IMR-90 (cell line): ENCODE data around the gene GLMP. TPM values are rescaled to one million over a fixed set of nuclear protein-coding genes. Genes with fewer than 3 reads are reported as not detected.

ENCODE experiments used
- ATAC-seq: fragments of 200-7000 bp; cut with Tn5 transposase; 2 replicates; pipeline ENCODE4 v1.9.1; 2020; ENCODE audit warnings: low read depth, mild to moderate bottlenecking, moderate library complexity
- BruUV-seq: library from RNA; stranded (reverse); fragments of 400-500 nt; replicated peaks from 2 replicates; lab custom pipeline; 2021; lab: Mats Ljungman, UMichigan
- CTCF ChIA-PET: fragments of 300-600 bp; formaldehyde crosslinking; extraction: SDS; loops from one replicate; lab custom pipeline; 2021; ENCODE audit warnings: antibody characterized with exemption; lab: Yijun Ruan, JAX
- POLR2A ChIA-PET: fragments of 300-600 bp; sonication (Branson Sonifier 250); formaldehyde crosslinking; loops from one replicate; lab custom pipeline; 2022; ENCODE audit warnings: antibody characterized with exemption; ENCODE audit not compliant: unreplicated experiment; lab: Charles Lee
- DNase-seq: peaks from one replicate; pipeline ENCODE4 v3.0.0; 2013
- H2AFZ ChIP-seq: replicated peaks from 2 replicates; pipeline ENCODE3; 2013; ENCODE audit warnings: low read length, mild to moderate bottlenecking; ENCODE audit not compliant: poor library complexity
- H2AK5ac ChIP-seq: 2 replicates; pipeline ENCODE4 v1.6.1; 2013; ENCODE audit warnings: low read depth, low read length, inconsistent platforms
- H2AK9ac ChIP-seq: replicated peaks from 2 replicates; pipeline ENCODE3; 2013; ENCODE audit warnings: mild to moderate bottlenecking, low read depth, low read length, moderate library complexity; ENCODE audit not compliant: poor library complexity
- H2BK120ac ChIP-seq: 2 replicates; pipeline ENCODE4 v1.6.1; 2013; ENCODE audit warnings: low read depth, low read length, inconsistent platforms
- H2BK15ac ChIP-seq: 3 replicates; pipeline ENCODE4 v1.6.1; 2013; ENCODE audit warnings: low read depth, low read length, inconsistent platforms
- H2BK20ac ChIP-seq: 2 replicates; pipeline ENCODE4 v1.6.1; 2013; ENCODE audit warnings: low read depth, mild to moderate bottlenecking, inconsistent platforms, low read length, moderate library complexity
- H2BK5ac ChIP-seq: 2 replicates; pipeline ENCODE4 v1.6.1; 2013; ENCODE audit warnings: mild to moderate bottlenecking, low read depth, low read length, inconsistent platforms; ENCODE audit not compliant: poor library complexity, severe bottlenecking
- H3K14ac ChIP-seq: replicated peaks from 2 replicates; pipeline ENCODE4 v1.6.1; 2013; ENCODE audit warnings: low read depth, low read length, inconsistent platforms
- H3K18ac ChIP-seq: 2 replicates; pipeline ENCODE4 v1.6.1; 2013; ENCODE audit warnings: low read depth, low read length, control low read depth
- H3K23ac ChIP-seq: 2 replicates; pipeline ENCODE4 v1.6.1; 2013; ENCODE audit warnings: low read depth, low read length, inconsistent platforms
- H3K27ac ChIP-seq: 2 replicates; pipeline ENCODE4 v1.5.1; 2013; ENCODE audit warnings: mild to moderate bottlenecking, control low read depth, low read length; ENCODE audit not compliant: insufficient read depth
- H3K27me3 ChIP-seq: 2 replicates; pipeline ENCODE4 v1.6.1; 2013; ENCODE audit warnings: low read length; ENCODE audit not compliant: control insufficient read depth, insufficient read depth
- H3K36me3 ChIP-seq: 2 replicates; pipeline ENCODE4 v1.6.1; 2013; ENCODE audit warnings: low read length, mixed read lengths; ENCODE audit not compliant: control insufficient read depth, insufficient read depth
- H3K4ac ChIP-seq: 2 replicates; pipeline ENCODE4 v1.6.1; 2013; ENCODE audit warnings: low read depth, low read length, inconsistent platforms
- H3K4me1 ChIP-seq: 2 replicates; pipeline ENCODE4 v1.6.1; 2013; ENCODE audit warnings: low read length, mixed read lengths; ENCODE audit not compliant: control insufficient read depth, insufficient read depth
- H3K4me2 ChIP-seq: 2 replicates; pipeline ENCODE4 v1.6.1; 2013; ENCODE audit warnings: low read depth, mild to moderate bottlenecking, control low read depth, low read length, moderate library complexity
- H3K4me3 ChIP-seq: 2 replicates; pipeline ENCODE4 v1.5.1; 2013; ENCODE audit warnings: low read depth, mild to moderate bottlenecking, control low read depth, low read length, moderate library complexity; ENCODE audit not compliant: insufficient read depth
- H3K56ac ChIP-seq: 2 replicates; pipeline ENCODE4 v1.6.1; 2013; ENCODE audit warnings: low read length, inconsistent platforms; ENCODE audit not compliant: insufficient read depth; ENCODE audit errors: extremely low read depth
- H3K79me1 ChIP-seq, 2 experiments: 2 replicates each; pipeline ENCODE4 v1.6.1; 2013; ENCODE audit warnings: low read length in 2 of 2, inconsistent platforms in 1 of 2, low read depth in 1 of 2
- H3K9ac ChIP-seq: 2 replicates; pipeline ENCODE4 v1.6.1; 2013; ENCODE audit warnings: low read depth, low read length, control low read depth
- H3K9me1 ChIP-seq: 2 replicates; pipeline ENCODE4 v1.6.1; 2013; ENCODE audit warnings: low read length, inconsistent platforms; ENCODE audit not compliant: insufficient read depth
- H3K9me3 ChIP-seq: 2 replicates; pipeline ENCODE4 v1.6.1; 2013; ENCODE audit warnings: low read length; ENCODE audit not compliant: control insufficient read depth, insufficient read depth
- H4K20me1 ChIP-seq: 2 replicates; pipeline ENCODE4 v1.6.1; 2013; ENCODE audit warnings: low read length, inconsistent platforms; ENCODE audit not compliant: insufficient read depth
- H4K5ac ChIP-seq: 2 replicates; pipeline ENCODE4 v1.6.1; 2013; ENCODE audit warnings: mild to moderate bottlenecking, low read depth, low read length, control low read depth
- H4K8ac ChIP-seq, 2 experiments: 2 replicates each; pipeline ENCODE4 v1.6.1; 2013; ENCODE audit warnings: low read depth in 2 of 2, low read length in 2 of 2, control low read depth in 1 of 2, inconsistent platforms in 1 of 2
- H4K91ac ChIP-seq: 2 replicates; pipeline ENCODE4 v1.6.1; 2013; ENCODE audit warnings: low read depth, low read length, inconsistent platforms; ENCODE audit not compliant: insufficient read depth
- CEBPB ChIP-seq: IDR thresholded peaks from 2 replicates; pipeline ENCODE4 v1.6.1; 2012; ENCODE audit warnings: low read depth, low read length, improper control_type of control experiment
- RCOR1 ChIP-seq: IDR thresholded peaks from 2 replicates; pipeline ENCODE4 v1.6.1; 2012; ENCODE audit warnings: mild to moderate bottlenecking, low read length, improper control_type of control experiment; ENCODE audit not compliant: insufficient replicate concordance
- RFX5 ChIP-seq: IDR thresholded peaks from 2 replicates; pipeline ENCODE4 v1.8.0; 2012; ENCODE audit warnings: low read depth, mild to moderate bottlenecking, low read length, moderate library complexity
- WGBS, 2 experiments: methylation state at CpG; one replicate each; pipeline versions ENCODE4 v1.1.5 to v1.1.7; 2013; ENCODE audit warnings: missing lambda C conversion rate in 2 of 2; ENCODE audit not compliant: insufficient read length in 1 of 2; ENCODE audit errors: extremely low coverage in 2 of 2; 5-methylcytosine and 5-hydroxymethylcytosine counted together
- dilution Hi-C: fragments of 300-500 bp; cut with HindIII; formaldehyde crosslinking; loops from one replicate; pipeline ENCODE4 v1.14.3; 2018; ENCODE audit warnings: low sequenced_read_pairs; ENCODE audit not compliant: unreplicated experiment
- in situ Hi-C: fragments of 300-500 bp; cut with MboI; formaldehyde crosslinking; loops from 3 replicates; pipeline ENCODE4 v1.14.3; 2019; ENCODE audit warnings: low sequenced_read_pairs, inconsistent platforms, mixed read lengths
- intact Hi-C: fragments of 100-400 bp; cut with micrococcal nuclease; formaldehyde crosslinking; loops from 2 replicates; pipeline ENCODE4 v1.10.0; 2022
- polyA plus RNA-seq, 3 experiments: library from polyadenylated mRNA; depleted of rRNA; stranded (reverse); fragments of >200 nt; gene quantifications; 2 replicates each; pipeline ENCODE4 v1.2.3, GENCODE V29; 2012; ENCODE audit warnings: low replicate concordance in 1 of 3
- total RNA-seq: library from RNA; depleted of rRNA; stranded (reverse); fragments of >200 nt; gene quantifications from 2 replicates; pipeline ENCODE4 v1.2.3, GENCODE V29; 2012
- TF ChIP-seq, protein P1 (sequence below): conservative IDR thresholded peaks from 2 replicates; pipeline ENCODE4 v1.5.1; 2012; ENCODE audit warnings: mild to moderate bottlenecking, low read depth, low read length, improper control_type of control experiment

The GLMP gene
- total and polyA plus RNA-seq, 2 of the 4 experiments (the other 2 are of a cell fraction) = 32.6 to 43.1 TPM

DNA sequence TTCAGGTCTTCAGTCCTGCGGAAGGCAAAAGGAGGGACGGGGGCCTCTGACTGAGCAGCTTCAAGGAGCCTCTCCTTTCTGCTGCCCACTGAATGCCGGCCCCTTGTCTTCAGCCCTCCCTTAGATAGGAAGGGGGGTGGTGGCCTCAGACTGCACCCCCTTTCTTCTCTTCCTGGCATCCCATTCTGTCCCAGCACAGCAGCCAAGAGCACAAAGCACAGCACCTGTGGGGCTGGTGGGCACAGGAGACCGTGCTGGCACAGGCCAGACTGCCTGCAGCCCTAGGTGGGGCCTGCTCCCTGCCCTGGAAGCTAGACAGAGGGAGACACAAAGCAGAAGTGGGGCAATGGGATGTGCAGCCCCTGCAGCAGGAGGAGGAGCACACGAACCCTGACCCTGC, 45.9 kb downstream of the GLMP start:
- peaks cover 12% of the 10 kb centered on the region; the same call in 1 of the 2 replicates for H3K27me3 ChIP-seq
- H4K20me1 ChIP-seq = peaks cover 3% of the 10 kb centered on the region
- no peak overlapping the region for H3K27ac ChIP-seq
- H4K91ac ChIP-seq = no peak overlapping the region
- no peak overlapping the region for H3K23ac ChIP-seq
- no peak overlapping the region for H2AK5ac ChIP-seq
- WGBS, 2 experiments = 100% methylated on average over 1 of the region's 5 CpGs; no CpG with 5 or more reads in 1 of the 2 experiments
- dilution Hi-C loops (no loop called here), in situ Hi-C loops (no loop called here), intact Hi-C loops (no loop called here)
- no peak overlapping the region for H3K4ac ChIP-seq
- no peak overlapping the region for H2BK15ac ChIP-seq
- no peak overlapping the region for H4K5ac ChIP-seq
- H2BK20ac ChIP-seq = no peak overlapping the region
- H2BK5ac ChIP-seq = no peak overlapping the region
- no peaks in the 10 kb centered on the region for H3K9me3 ChIP-seq
- no peak for DNase-seq
- BruUV-seq = TSS peak; percentile 69
- TF ChIP-seq RCOR1 (no peak), CEBPB (no peak), RFX5 (no peak)
- TF ChIP-seq, protein P1, sequence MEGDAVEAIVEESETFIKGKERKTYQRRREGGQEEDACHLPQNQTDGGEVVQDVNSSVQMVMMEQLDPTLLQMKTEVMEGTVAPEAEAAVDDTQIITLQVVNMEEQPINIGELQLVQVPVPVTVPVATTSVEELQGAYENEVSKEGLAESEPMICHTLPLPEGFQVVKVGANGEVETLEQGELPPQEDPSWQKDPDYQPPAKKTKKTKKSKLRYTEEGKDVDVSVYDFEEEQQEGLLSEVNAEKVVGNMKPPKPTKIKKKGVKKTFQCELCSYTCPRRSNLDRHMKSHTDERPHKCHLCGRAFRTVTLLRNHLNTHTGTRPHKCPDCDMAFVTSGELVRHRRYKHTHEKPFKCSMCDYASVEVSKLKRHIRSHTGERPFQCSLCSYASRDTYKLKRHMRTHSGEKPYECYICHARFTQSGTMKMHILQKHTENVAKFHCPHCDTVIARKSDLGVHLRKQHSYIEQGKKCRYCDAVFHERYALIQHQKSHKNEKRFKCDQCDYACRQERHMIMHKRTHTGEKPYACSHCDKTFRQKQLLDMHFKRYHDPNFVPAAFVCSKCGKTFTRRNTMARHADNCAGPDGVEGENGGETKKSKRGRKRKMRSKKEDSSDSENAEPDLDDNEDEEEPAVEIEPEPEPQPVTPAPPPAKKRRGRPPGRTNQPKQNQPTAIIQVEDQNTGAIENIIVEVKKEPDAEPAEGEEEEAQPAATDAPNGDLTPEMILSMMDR = no peak
- H3K14ac ChIP-seq = no peak overlapping the region
- peaks cover 50% of the 10 kb centered on the region for H3K36me3 ChIP-seq
- no peak overlapping the region for H3K9ac ChIP-seq
- no peak overlapping the region for H3K4me3 ChIP-seq
- H2AFZ ChIP-seq = no peak overlapping the region
- H2BK120ac ChIP-seq = no peak overlapping the region
- H3K4me2 ChIP-seq = no peak overlapping the region
- no peak overlapping the region for H2AK9ac ChIP-seq
- POLR2A ChIA-PET = no interaction called here
- peaks cover 0 to 7% of the 10 kb centered on the region in 2 experiments; a peak in 2 of 4 replicates for H3K79me1 ChIP-seq
- peaks cover 2% of the 10 kb centered on the region; the same call in 1 of the 2 replicates for H3K4me1 ChIP-seq
- H3K18ac ChIP-seq = no peak overlapping the region
- ATAC-seq = no peak
- H3K56ac ChIP-seq = no peak overlapping the region
- no peaks in the 10 kb centered on the region for H3K9me1 ChIP-seq
- CTCF ChIA-PET = no interaction called here
- H4K8ac ChIP-seq = no peak overlapping the region
